C4-2B (cell line): ENCODE measurements around the gene SLC29A2.

Experiments
- CTCF ChIP-seq: fragments of 450-650 bp; conservative IDR thresholded peaks from 2 replicates; pipeline ENCODE4 v1.5.1; 2017; ENCODE audit warnings: mild to moderate bottlenecking
- ZFX ChIP-seq: fragments of 450-650 bp; IDR thresholded peaks from 2 replicates; pipeline ENCODE4 v1.6.1; 2017

- TF ChIP-seq CTCF (no peak), ZFX (no peak)
Observed at GRCh38 chr11:66373265-66373664, 1.7 kb upstream of the SLC29A2 start.
